GM19452 (cell line): ENCODE data around the gene MAD2L2.
"Not testable (repeated sequence)": the region's sequence is repeated elsewhere in the genome, so short reads cannot be mapped to it uniquely, and the experiment has no call there.

ENCODE experiments used
- ATAC-seq: cut with Tn5 transposase; IDR thresholded peaks from one replicate; pipeline ENCODE4 v1.9.1; 2021; ENCODE audit not compliant: unreplicated experiment

The MAD2L2 gene

DNA sequence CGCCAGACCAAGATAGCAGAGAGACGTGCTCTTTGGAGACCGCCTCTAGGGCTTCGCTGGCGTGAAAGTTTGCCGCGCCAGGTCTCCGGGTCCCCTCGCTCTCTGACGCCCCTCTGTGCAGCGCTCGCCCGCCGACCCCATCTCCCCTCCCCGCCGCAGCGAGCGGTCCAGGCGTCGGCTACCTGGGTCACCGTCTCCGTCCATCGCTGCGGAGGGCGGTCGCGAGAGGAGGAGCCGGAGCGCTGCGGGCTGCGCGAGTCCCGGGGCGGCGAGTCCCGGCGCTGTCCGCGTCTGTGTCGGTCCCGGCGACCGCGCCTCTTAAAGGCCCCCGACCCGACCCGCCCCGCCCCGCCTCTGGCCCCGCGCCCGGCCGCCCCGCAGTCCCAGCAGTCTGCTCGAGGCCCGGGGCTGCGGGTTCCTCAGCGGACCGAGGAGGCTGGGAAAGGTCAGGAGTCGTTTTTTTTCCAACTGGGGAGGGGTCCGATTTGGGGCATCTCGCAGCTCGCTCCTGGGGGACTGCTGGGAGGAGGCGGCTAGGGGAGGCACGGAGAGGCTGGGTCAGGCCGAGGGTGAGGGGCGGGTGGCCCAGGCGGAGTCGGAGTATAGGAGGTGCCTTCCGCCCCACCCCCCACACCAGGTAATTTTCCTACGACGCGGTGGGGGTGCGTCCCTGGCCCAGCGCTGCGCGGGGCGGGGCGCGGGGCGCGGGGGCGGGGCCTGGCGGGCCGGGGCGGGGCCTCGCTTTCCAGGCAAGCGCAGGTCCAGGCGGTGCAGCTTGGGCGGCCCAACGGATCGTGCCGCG lies 26.6 kb downstream of the MAD2L2 start, which contains the start of the genes FBXO2 and FBXO44:
Gene FBXO2 (minus strand): TSS at position 293 of the 802 bp plus-strand sequence. CDS start 89 bp downstream, at position 204.
Gene FBXO44 (plus strand): TSS at position 741 of the 802 bp plus-strand sequence. CDS start 959 bp downstream, outside the sequence.
- ATAC-seq, result peak; percentile 69

GRCh38 chr1:11653861-11654136 lies 27.1 kb downstream of the MAD2L2 start:
- ATAC-seq, result no peak

- no peak for ATAC-seq
Measured at GRCh38 chr1:11653101-11653860, 27.7 kb downstream of the MAD2L2 start.

DNA sequence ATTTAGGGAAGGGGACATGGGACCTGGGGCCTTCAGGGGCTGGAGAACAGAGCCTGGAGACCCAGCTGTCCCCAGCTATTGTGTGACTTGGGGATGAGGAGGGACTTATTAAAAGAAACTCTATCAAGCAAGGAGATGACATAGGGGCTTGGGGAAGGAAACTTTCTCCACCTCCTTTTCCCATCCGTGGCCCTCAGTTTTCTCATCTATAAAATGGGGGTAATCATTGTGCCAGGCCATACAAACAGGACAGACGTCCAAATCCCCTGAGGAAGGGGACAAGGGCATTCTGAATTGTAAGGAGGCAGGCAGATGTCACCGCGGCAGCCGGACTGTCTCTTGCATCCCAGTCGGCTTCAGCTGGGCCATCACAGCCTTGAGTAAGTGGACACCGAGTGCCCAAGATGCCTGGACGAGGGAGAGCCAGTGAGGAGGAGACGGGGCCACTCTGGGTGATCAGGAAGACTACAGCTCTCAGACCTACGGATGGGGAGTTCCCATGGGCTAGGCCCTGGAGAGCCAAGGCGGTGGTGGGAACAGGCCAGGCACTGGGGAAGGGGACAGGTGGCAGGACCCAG lies 28.7 kb downstream of the MAD2L2 start:
- ATAC-seq, result no peak

DNA sequence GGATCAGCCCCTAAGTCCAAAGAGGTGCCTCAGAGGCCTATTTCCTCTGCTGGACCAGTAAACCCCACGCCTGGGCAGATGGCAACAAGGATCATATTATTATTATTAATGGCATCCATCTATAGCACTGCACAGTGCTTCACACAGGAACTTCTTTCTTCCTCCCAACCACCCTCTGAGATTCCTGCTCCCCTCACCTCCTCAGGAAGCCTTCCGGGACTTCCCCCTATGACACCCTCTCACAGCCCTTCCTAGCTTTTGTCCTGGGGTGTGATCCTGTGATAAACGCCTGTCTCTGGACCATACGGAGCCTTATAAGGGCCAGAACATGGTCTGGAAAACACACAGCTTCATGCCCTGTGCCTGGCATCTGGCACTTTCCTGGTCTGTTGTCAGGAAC lies 29.9 kb downstream of the MAD2L2 start:
- no peak for ATAC-seq

- ATAC-seq, result no peak
Measured at GRCh38 chr1:11650331-11650991, 30.5 kb downstream of the MAD2L2 start.

GRCh38 chr1:11649624-11650330 lies 31.2 kb downstream of the MAD2L2 start:
- no peak for ATAC-seq

DNA sequence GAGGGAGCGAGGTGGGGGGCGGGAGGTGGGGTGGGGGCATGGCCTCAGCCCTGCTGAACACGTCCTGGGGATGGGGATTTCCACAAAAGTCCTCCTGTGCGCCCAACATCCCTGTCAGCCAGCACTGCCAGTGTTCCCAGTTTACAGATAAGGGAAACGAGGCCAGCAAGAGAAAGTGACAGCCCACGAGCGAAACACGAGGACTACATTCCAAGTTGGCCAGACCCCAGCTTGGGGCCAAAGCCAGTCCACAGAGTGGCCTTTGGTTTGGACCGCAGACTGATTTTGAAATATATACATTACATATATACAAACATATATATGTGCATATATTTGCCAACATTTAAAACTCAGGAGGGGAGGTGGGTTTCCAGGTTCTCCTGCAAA lies 31.7 kb downstream of the MAD2L2 start:
- no peak for ATAC-seq

DNA sequence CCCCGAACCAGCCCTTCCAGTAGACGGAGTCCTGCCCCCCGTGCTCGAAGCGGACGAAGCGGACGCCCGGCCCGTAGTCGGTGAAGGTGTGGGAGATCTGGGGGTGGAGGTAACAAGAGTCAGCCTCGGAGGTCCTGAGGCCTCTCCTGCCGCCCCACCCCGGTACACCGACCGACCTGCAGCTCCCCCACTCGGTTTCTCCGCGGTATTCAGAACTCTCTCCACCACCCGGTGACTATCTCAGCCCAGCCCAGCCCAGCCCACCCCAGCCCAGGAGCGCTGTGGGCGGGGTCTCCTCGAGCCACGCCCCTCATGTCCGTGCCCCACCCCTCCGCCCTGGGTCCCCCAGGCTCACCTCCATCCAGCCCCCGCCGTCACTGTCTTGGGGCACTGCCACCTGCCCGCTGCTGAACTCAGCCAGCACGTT lies 32.2 kb downstream of the MAD2L2 start:
- ATAC-seq, result no peak

- no peak for ATAC-seq
Measured at GRCh38 chr1:11648039-11648438, 32.9 kb downstream of the MAD2L2 start.

GRCh38 chr1:11647333-11647732 lies 33.6 kb downstream of the MAD2L2 start:
- no peak for ATAC-seq

DNA sequence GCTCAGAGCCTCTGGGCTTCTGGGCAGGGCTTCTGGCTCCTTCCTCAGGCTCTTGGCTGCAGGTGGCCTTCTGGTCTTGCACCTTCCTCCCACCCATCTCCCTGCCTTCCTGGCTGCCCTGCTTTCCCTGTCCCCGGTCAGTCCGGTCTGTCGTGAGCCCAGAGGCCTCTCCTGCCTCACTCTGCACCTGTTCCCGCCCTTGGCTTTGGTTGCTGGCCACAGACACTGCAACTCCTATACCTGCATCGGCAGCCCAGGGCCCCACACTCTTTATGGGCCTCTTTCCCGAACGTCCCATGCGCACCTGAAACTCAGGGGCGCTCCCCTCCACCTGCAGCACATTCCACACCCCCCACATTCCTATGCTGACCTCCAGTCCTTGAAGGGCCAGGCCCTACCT lies 34.6 kb downstream of the MAD2L2 start:
- ATAC-seq, result no peak

DNA sequence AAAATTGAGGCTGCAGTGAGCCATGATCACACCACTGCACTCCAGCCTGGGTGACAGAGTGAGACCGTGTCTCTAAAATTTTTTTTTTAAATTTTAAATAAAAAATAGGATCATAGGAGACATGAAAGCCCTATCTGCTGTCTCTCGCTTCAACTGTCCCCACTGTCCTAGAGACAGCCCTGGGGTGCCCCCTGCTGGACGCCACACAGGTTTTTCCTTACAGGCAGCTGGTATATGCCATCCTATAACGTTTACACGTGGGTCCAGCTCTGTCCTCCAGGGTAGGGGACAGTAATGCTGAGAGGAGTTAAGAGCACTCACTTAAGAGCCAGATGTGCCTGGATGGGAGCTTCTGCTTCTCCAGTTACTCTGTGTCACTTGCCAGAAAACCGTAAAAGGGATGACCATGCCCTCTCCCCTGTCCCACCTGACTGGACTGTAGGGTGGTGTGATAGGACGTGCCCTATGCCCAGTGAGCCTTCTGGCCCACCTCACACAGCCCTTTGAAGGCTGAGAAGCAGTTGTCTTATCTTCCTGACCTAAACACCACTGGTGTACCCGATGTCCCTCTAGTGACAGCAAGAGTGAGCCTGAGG lies 35.2 kb downstream of the MAD2L2 start:
- no peak for ATAC-seq

GRCh38 chr1:11645270-11645669 lies 35.7 kb downstream of the MAD2L2 start:
- ATAC-seq, result no peak

- ATAC-seq, result no peak
Measured at GRCh38 chr1:11643782-11644181, 37.2 kb downstream of the MAD2L2 start.

DNA sequence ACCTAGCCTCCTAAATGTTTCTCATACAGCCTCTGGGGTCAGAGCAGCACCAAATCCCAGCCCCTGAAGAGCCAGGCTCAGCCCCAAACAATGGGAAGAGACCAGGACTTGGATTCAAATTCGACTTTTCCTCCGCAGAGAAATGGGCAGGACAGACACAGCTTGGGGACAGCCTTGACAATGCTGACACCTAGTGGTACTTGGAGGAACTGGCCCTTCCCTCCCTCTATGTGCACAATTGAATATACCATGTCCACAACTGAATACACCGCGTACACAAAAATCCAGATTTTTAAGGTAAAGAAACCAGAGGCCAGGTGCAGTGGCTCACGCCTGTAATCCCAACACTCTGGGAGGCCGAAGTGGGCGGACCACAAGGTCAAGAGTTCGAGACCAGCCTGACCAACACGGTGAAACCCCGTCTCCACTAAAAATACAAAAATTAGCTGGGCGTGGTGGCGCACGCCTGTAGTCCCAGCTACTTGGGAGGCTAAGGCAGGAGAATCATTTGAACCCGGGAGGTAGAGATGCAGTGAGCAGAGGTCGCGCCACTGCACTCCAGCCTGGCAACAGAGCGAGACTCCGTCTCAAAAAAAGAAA lies 38.4 kb downstream of the MAD2L2 start:
- ATAC-seq, result not testable (repeated sequence)

GRCh38 chr1:11641776-11642305 lies 39.1 kb downstream of the MAD2L2 start:
- ATAC-seq, result no peak

- ATAC-seq, result no peak
Measured at GRCh38 chr1:11640944-11641343, 40.0 kb downstream of the MAD2L2 start.

DNA sequence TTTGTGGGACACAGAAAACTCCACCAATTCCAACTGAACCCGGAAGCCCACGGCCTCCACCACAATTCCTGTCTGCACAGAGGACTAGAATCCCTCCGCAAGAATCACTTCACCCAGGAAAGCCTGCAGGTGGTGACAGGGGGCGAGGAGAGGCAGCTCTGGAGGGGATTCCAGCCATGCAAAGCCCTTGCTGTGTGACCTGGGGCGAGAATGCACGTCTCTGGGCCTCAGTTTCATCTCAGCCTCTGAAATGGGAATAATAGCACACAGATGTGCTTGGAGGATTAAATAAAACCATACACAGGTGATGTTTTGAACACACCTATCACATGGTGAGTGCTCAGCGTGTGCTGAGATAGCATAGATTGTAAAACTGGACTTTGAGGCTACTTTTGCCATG lies 40.8 kb downstream of the MAD2L2 start:
- ATAC-seq, result no peak

GRCh38 chr1:11639372-11639771 lies 41.6 kb downstream of the MAD2L2 start:
- ATAC-seq, result no peak
